Hematopoietic multipotent progenitor cell treated with erythropoietin and hydrocortisone succinate and interleukin-3 and kit ligand, for 15 days (in vitro differentiated cells): ENCODE measurements around the gene BARHL1.

Experiments
- DNase-seq: peaks from one replicate; pipeline ENCODE4 v3.0.0-alpha.2; 2015; ENCODE audit warnings: low spot score

Gene BARHL1

DNA sequence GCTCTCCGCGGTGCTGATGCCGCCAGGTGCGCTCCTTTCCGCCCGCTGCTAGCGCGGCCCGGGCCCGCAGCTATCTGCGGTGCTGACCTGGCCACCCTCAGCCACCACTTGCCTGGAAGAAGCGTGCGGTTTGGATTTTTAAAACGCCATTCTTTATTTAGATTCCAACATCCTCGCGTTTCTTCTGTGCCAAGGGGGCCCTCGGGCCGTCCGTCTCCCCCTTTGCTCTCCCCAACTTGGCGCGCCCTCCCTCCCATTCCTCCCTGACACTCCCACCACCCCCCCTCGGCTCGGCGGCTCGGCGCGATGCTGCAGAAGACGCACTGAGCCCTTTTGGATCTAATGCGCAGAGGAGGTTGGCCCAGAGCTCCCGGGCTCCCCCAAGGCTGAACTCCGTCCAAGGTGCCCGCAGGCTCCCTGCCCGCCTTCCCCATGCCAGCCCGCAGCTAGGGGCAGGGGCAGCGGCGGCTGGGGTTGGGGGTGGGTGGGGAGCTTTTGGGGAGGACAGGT lies at the start of gene BARHL1:
BARHL1 (plus strand) TSS at position 331 of the 510 bp plus-strand sequence. CDS start 192 bp downstream, outside the sequence.
- no peak for DNase-seq

DNA sequence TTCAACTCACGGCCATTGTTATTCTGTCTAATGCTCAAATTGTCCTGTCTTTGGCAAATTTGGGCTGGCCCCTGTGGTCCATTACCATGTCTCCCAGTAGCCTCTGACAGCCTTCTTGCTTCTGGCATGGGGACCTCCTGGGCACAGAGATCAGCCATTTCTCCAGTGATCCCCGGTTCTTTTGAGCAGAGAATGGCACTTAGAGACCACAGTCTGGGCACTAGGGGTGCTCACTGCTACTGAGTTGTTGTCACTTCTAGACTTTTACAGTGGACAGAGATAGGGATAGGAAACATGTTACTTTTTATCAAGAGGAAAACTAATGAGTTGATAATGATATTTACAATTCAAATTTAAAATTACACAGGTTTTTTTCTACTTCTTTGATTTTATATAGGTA lies 47.6 kb upstream of the BARHL1 start:
- DNase-seq: no peak

DNA sequence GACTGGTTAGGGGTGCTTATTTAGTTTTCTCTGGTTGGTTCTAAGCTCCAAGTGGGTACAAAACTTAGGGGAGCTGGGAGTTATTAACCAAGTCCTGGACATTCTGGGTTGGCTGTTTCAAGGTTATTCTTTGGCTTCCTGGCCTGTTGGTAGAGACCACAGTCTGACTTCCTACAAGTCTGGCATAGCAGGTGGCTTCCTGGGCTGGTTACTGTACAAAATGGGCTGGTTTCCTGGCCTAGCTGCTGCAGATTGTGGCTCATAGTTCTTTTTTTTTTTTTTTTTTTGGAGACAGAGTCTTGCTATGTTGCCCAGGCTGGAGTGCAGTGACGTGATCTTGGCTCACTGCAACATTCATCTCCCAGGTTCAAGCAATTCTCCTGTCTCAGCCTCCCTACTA lies 46.3 kb upstream of the BARHL1 start:
- no peak for DNase-seq

- DNase-seq: no peak
Observed at GRCh38 chr9:132537352-132537751, 45.1 kb upstream of the BARHL1 start.

GRCh38 chr9:132538071-132538470 lies 44.3 kb upstream of the BARHL1 start:
- DNase-seq: no peak

DNA sequence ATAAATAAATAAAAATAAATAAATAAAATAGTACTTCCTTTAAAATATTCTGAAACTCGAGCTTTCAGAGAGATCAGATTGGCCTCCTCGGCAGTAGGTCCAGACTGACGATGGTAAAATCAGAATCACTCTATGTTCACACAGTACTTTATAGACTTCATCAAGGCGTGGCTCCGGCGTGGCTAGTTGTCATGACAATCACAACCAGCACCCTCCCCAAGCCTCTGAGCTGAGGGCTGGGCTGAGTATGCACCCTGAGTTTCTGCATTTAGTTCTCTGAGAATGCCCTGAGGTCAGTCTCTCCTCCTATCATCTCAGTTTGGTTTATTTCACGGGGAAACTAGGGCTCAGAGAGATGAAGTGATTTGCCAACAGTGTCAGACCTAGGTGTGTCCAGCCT lies 43.3 kb upstream of the BARHL1 start:
- DNase-seq: no peak

DNA sequence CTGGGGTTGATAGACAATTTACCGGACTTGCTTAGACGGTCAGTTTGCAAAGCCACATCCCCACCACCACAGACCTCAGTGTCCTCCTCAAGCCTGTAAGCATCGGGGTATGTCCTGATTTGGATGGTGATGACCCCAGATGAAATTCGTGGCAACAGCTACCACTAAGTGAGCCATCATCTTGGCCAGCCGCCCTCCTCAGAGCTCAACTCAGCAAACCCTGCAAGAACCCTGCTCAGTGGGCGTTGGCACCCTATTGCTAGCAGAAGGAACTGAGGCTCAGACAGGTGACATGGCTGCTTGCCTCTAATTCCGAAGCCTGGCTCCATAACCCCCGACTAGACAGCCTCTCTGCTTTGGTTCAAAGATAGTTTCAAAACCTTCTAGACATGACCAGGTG lies 41.4 kb upstream of the BARHL1 start:
- DNase-seq: no peak

- DNase-seq: no peak
Observed at GRCh38 chr9:132541870-132542830, 40.3 kb upstream of the BARHL1 start.

GRCh38 chr9:132543251-132543650 lies 39.2 kb upstream of the BARHL1 start:
- DNase-seq: no peak

GRCh38 chr9:132543960-132544359 lies 38.4 kb upstream of the BARHL1 start:
- DNase-seq: no peak

DNA sequence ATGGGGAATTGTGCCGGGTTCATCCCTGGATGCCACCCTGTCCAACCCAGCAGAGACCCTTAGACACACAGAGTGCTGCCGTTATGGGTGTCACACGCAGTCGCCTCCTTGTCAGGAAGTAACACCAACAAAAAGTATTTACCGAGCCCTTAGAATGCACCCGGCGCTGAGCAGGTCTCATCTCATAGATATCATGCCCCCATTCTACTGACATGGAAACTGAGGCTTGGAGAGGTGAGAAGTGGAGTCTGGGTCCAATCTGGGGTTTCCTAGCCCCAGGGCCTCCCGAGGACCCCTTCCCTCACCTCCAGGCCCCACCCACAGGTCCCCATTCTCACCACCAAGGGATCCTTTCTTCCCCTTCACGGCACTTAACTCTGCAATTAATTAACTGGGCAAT lies 36.8 kb upstream of the BARHL1 start:
- DNase-seq: no peak

DNA sequence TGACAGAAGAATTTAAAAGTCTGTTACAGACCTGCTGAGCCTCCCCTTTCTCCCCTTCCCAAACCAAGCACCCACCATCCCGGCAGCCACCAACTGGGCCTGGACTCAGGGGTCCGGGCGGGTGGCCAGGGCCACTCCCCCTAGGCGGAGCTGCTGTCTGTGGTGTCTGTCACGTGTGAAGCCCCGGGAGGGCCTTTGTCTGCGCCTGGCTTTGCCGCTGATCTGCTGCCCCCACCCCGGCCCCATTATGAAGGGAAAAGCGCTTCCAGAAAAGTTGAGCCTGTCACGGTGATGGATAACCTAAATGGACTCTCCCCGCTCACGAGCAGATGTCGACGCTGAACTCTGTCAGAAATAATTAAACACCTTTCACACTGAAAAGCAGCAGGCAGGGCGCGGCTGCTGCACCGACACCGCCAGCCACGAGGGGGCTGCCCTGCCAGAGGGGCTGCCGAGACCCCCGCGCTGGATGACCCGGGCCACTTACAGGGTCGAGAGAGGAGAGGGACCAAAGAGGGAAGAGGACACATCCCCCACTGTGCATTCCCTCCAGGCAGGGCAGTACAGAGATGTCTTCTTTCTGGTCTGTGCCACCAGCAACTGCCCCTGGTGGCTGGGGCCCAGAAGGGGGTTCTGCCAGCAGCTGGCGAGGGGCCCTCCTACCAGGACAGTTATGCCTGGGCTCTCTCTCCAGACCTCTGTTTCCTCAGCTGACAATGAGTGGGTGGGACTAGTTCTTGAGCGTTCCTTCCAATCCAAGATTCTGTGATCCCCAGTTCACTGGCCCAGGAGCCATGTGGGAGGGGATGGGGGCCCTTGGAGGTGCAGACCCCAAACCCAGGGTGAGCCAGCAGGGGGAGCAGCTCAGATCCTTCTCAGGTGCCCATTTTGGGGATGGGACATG lies 36.0 kb upstream of the BARHL1 start:
- DNase-seq: no peak

DNA sequence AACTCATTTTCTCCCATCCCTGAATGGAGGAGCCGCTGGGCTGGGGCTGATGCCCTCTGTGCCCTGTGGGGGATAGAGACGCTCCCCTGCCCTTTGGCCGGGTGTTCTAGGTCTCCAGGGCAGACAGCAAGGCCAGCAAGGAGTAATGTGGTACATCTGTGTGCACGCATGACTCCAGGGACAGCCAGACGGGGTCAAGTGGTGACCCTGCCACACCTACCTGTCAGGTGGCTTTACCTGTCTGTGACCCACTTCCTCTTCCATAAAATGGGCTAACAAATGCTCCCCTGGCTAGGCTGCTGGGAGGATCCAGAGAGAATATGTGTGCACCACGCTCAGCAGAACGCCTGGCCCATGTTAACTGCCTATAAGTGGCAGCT lies 35.4 kb upstream of the BARHL1 start:
- no peak for DNase-seq

DNA sequence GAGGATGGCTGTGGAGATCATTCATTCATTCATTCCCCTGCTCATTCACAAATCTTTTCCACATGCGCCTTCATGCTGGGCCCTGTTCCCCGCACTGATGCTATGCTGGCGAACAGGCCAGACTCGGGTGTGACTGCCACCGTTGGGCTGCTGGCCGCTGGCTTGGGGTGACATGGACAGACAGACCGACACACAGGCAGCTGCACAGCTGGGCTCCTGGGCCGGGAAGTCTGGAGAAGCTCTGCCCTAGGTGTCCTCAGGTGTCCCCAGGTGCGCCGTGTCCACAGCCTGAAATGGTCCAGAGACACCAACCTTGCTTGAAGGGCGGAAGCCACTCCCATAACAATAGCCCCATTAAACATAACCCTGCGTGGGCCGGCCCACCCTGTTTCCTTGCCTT lies 35.0 kb upstream of the BARHL1 start:
- no peak for DNase-seq

GRCh38 chr9:132547976-132548730 lies 34.3 kb upstream of the BARHL1 start:
- DNase-seq: no peak

GRCh38 chr9:132548751-132549640 lies 33.4 kb upstream of the BARHL1 start:
- no peak for DNase-seq

GRCh38 chr9:132551556-132551955 lies 30.9 kb upstream of the BARHL1 start:
- DNase-seq: no peak

DNA sequence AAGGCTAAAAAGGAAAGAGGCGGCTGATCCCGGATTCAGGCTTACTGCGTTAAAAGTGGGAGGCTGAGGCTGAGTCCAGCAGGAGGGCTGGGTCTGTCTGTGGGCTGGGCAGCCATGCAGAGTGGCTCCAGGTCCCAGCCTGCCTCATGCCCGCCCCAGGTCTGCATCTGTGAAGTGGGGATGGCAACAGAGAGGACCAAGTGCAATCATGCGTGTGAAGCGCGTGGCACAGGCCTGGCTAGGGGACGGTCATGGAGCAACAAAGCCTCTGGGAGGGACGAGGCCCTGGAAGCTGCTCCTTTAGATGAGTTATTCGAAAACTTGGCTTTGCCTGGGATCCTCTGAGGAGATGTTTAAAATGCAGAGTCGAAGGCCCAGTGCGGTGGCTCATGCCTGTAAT lies 30.4 kb upstream of the BARHL1 start:
- DNase-seq: no peak

GRCh38 chr9:132554755-132555154 lies 27.7 kb upstream of the BARHL1 start:
- DNase-seq: no peak

DNA sequence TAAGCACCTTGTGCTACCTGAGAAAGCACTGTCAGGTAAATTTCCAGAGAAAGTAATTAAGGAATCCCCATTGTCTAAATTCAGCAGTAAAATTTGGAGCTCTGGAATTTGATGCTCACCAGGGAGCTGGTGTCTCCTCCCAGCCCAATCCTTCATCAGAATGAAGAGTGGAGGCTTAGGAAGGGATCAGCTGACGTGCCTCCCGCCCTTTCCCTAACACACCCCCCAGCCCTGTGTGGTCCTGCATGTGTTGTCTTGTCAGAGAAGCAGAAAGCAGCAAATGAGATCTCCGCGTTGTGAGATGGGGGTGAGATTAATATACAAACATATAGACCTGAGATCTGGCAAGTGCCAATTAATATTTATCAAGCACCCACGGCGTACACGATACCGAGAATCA lies 26.9 kb upstream of the BARHL1 start:
- no peak for DNase-seq

- no peak for DNase-seq
Observed at GRCh38 chr9:132556235-132556634, 26.2 kb upstream of the BARHL1 start.
